PC-3 (cell line): Measurements from ENCODE around the gene SNCAIP. TPM values are rescaled to one million over a fixed set of nuclear protein-coding genes. Genes with fewer than 3 reads are reported as not detected.

ENCODE experiments used
- ATAC-seq: fragments of 200-7000 bp; cut with Tn5 transposase; 2 replicates; pipeline ENCODE4 v1.9.1; 2020; ENCODE audit warnings: mild to moderate bottlenecking, moderate library complexity
- BruUV-seq: library from RNA; stranded (reverse); fragments of 400-500 nt; replicated peaks from 2 replicates; lab custom pipeline; 2021; lab: Mats Ljungman, UMichigan
- CTCF ChIA-PET: fragments of 300-600 bp; sonication (Branson Sonifier 250); formaldehyde crosslinking; loops from one replicate; lab custom pipeline; 2022; ENCODE audit warnings: antibody characterized with exemption; lab: Charles Lee
- POLR2A ChIA-PET: fragments of 300-600 bp; sonication (Branson Sonifier 250); formaldehyde crosslinking; loops from one replicate; lab custom pipeline; 2022; ENCODE audit warnings: antibody characterized with exemption; ENCODE audit not compliant: unreplicated experiment; lab: Charles Lee
- DNase-seq: peaks from one replicate; pipeline ENCODE4 v3.0.0-alpha.2; 2015
- H2AFZ ChIP-seq: fragments of 300-600 bp; sonication (generic); 2 replicates; pipeline ENCODE4 v1.6.0; 2016; ENCODE audit warnings: antibody characterized with exemption, low read length
- H3F3A ChIP-seq: fragments of 300-600 bp; sonication (generic); one replicate; pipeline ENCODE4 v1.6.0; 2017; ENCODE audit warnings: antibody characterized with exemption, low read length, control low read depth, mild to moderate bottlenecking; ENCODE audit not compliant: unreplicated experiment
- H3K27ac ChIP-seq: fragments of 300-600 bp; sonication (generic); 2 replicates; pipeline ENCODE4 v1.5.1; 2016; ENCODE audit warnings: mild to moderate bottlenecking, low read length
- H3K27me3 ChIP-seq: fragments of 300-600 bp; sonication (generic); 2 replicates; pipeline ENCODE4 v1.6.1; 2016; ENCODE audit warnings: low read length, mixed read lengths
- H3K36me3 ChIP-seq: fragments of 300-600 bp; sonication (generic); 2 replicates; pipeline ENCODE4 v1.6.1; 2016; ENCODE audit warnings: low read depth, mixed run types, low read length, mixed read lengths
- H3K4me1 ChIP-seq: fragments of 300-600 bp; sonication (generic); 2 replicates; pipeline ENCODE4 v1.5.1; 2016; ENCODE audit warnings: low read length; ENCODE audit not compliant: insufficient read depth
- H3K4me2 ChIP-seq: fragments of 300-600 bp; sonication (generic); 2 replicates; pipeline ENCODE4 v1.6.0; 2016; ENCODE audit warnings: low read length
- H3K4me3 ChIP-seq: fragments of 300-600 bp; sonication (generic); 2 replicates; pipeline ENCODE4 v1.5.1; 2016; ENCODE audit warnings: mild to moderate bottlenecking, low read length, mixed read lengths
- H3K79me2 ChIP-seq: fragments of 300-600 bp; sonication (generic); 2 replicates; pipeline ENCODE4 v1.6.1; 2017; ENCODE audit warnings: low read length, mixed read lengths
- H3K9ac ChIP-seq: fragments of 300-600 bp; sonication (generic); 2 replicates; pipeline ENCODE4 v1.6.0; 2016; ENCODE audit warnings: mild to moderate bottlenecking, low read length
- H3K9me2 ChIP-seq: fragments of 300-600 bp; sonication (generic); replicated peaks from 2 replicates; pipeline ENCODE4 v1.6.1; 2016; ENCODE audit warnings: mixed run types, low read length, mixed read lengths
- H3K9me3 ChIP-seq: fragments of 300-600 bp; sonication (generic); 2 replicates; pipeline ENCODE4 v1.6.1; 2016; ENCODE audit warnings: low read length, mixed read lengths
- H4K20me1 ChIP-seq: fragments of 300-600 bp; sonication (generic); 2 replicates; pipeline ENCODE4 v1.6.1; 2016; ENCODE audit warnings: low read length, mixed read lengths
- CTCF ChIP-seq: fragments of 300-600 bp; sonication (generic); conservative IDR thresholded peaks from 2 replicates; pipeline ENCODE4 v1.5.1; 2017; ENCODE audit warnings: antibody characterized with exemption, low read depth, mild to moderate bottlenecking, low read length
- EZH2 ChIP-seq: fragments of 300-600 bp; sonication (generic); IDR thresholded peaks from one replicate; pipeline ENCODE4 v1.6.1; 2017; ENCODE audit warnings: antibody characterized with exemption, mild to moderate bottlenecking, low read length; ENCODE audit not compliant: unreplicated experiment
- EZH2phosphoT487 ChIP-seq: fragments of 300-600 bp; sonication (generic); IDR thresholded peaks from 2 replicates; pipeline ENCODE4 v1.6.1; 2018; ENCODE audit warnings: mild to moderate bottlenecking, antibody characterized with exemption, low read length, borderline replicate concordance
- intact Hi-C: fragments of 100-400 bp; cut with micrococcal nuclease; formaldehyde crosslinking; loops from 2 replicates; pipeline ENCODE4 v1.9.0; 2023
- total RNA-seq: library from RNA; depleted of rRNA; stranded (reverse); fragments of >200 nt; gene quantifications from 2 replicates; pipeline ENCODE4 v1.2.3, GENCODE V29; 2014

The SNCAIP gene
- total RNA-seq, 1 experiment from 2014 or later = not detected

GRCh38 chr5:122304471-122305215 lies 7.4 kb upstream of the SNCAIP start:
- H3K9me3 ChIP-seq = no peaks in the 10 kb centered on the region
- no peak overlapping the region for H3K9ac ChIP-seq
- no peak for TF ChIP-seq EZH2
- TF ChIP-seq EZH2phosphoT487 = no peak
- CTCF ChIA-PET = no interaction called here
- no peaks in the 10 kb centered on the region for H3K79me2 ChIP-seq
- H3K4me2 ChIP-seq = no peak overlapping the region
- H3K36me3 ChIP-seq = no peaks in the 10 kb centered on the region
- POLR2A ChIA-PET = no interaction called here
- BruUV-seq = no TSS peak
- no peak overlapping the region for H3K27ac ChIP-seq
- no peaks in the 10 kb centered on the region for H4K20me1 ChIP-seq
- ATAC-seq (no peak), DNase-seq (no peak)
- no peaks in the 10 kb centered on the region for H3F3A ChIP-seq
- H3K9me2 ChIP-seq = no peaks in the 10 kb centered on the region
- no peak overlapping the region for H3K4me3 ChIP-seq
- intact Hi-C loops = no loop called here
- H3K27me3 ChIP-seq = peaks cover 4% of the 10 kb centered on the region; the same call in 1 of the 2 replicates
- no peak overlapping the region for H2AFZ ChIP-seq
- no peaks in the 10 kb centered on the region for H3K4me1 ChIP-seq

- ChIA-PET CTCF (no interaction called here), POLR2A (no interaction called here)
- DNase-seq (no peak), ATAC-seq (no peak)
- no peaks in the 10 kb centered on the region for H3K79me2 ChIP-seq
- no peaks in the 10 kb centered on the region for H4K20me1 ChIP-seq
- no peaks in the 10 kb centered on the region for H3K9me3 ChIP-seq
- H3K4me2 ChIP-seq = no peak overlapping the region
- no TSS peak for BruUV-seq
- no peaks in the 10 kb centered on the region for H3K9me2 ChIP-seq
- TF ChIP-seq EZH2 = no peak
- no peak for TF ChIP-seq EZH2phosphoT487
- no peak for TF ChIP-seq CTCF
- no peak overlapping the region for H3K27ac ChIP-seq
- H3K27me3 ChIP-seq = peaks cover 18% of the 10 kb centered on the region; the same call in 1 of the 2 replicates
- H3K4me3 ChIP-seq = no peak overlapping the region
- H3K4me1 ChIP-seq = no peaks in the 10 kb centered on the region
- intact Hi-C loops = no loop called here
- H2AFZ ChIP-seq = no peak overlapping the region
- no peak overlapping the region for H3K9ac ChIP-seq
- no peaks in the 10 kb centered on the region for H3K36me3 ChIP-seq
- H3F3A ChIP-seq = no peaks in the 10 kb centered on the region
These were observed 5.6 kb upstream of the SNCAIP start for GRCh38 chr5:122306461-122306860.

- Histone ChIP-seq H3K4me1 (0 out of 2 replicates have a peak, but pooled peaks cover 7% of the 10 kb centered on the region), H3F3A (no peaks in the 10 kb centered on the region), H3K79me2 (no peaks in the 10 kb centered on the region), H3K9me2 (no peaks in the 10 kb centered on the region), H3K27ac (no peak overlapping the region), H3K36me3 (no peaks in the 10 kb centered on the region), H3K4me2 (no peak overlapping the region), H4K20me1 (no peaks in the 10 kb centered on the region), H3K4me3 (no peak overlapping the region), H3K27me3 (peaks cover 46% of the 10 kb centered on the region), H3K9me3 (no peaks in the 10 kb centered on the region), H2AFZ (no peak overlapping the region), H3K9ac (no peak overlapping the region)
- no peak for ATAC-seq
- BruUV-seq = no TSS peak
- no peak for TF ChIP-seq EZH2phosphoT487
- no peak for TF ChIP-seq EZH2
- no peak for TF ChIP-seq CTCF
- ChIA-PET POLR2A (no interaction called here), CTCF (no interaction called here)
- intact Hi-C loops = no loop called here
- no peak for DNase-seq
These were observed 1.1 kb upstream of the SNCAIP start for GRCh38 chr5:122310889-122311288.
